ENCODE measurements around the gene STX10. TPM values are rescaled to one million over a fixed set of nuclear protein-coding genes. Genes with fewer than 3 reads are reported as not detected.

STX10 gene
- total RNA-seq, 4 donors from 2014 or later, result 58.6 to 145 (median 86.6) TPM

- DNase-seq (ENCODE audit: low spot score in 2 of 2), result no peak
- Histone ChIP-seq H3K36me3 (no peaks in the 10 kb centered on the region), H3K27me3 (no peaks in the 10 kb centered on the region), H3K9me3 (no peaks in the 10 kb centered on the region), H3K4me3 (no peak overlapping the region), H3K4me1 (peaks cover 0 to 55% (median 34%) of the 10 kb centered on the region in 4 donors), H3K27ac (peak overlapping the region; percentile 82 to 99 (median 91))
- WGBS, 2 donors, result 72% methylated on average over 19 of the region's 19 CpGs
- TF ChIP-seq EP300 (IDR thresholded peaks at IDR 0.05), result no peak
These were observed 15.2 kb upstream of the STX10 start for GRCh38 chr19:13165162-13165997.

- 8 to 16% methylated on average over 17 to 19 of the region's 19 CpGs for WGBS, 2 donors
These were observed 14.4 kb upstream of the STX10 start for GRCh38 chr19:13164343-13165161.

GRCh38 chr19:13163609-13164342, 13.6 kb upstream of the STX10 start:
- Histone ChIP-seq H3K27ac (peak overlapping the region; percentile 82 to 99 (median 91)), H3K4me1 (peaks cover 0 to 55% (median 34%) of the 10 kb centered on the region in 4 donors), H3K36me3 (no peaks in the 10 kb centered on the region), H3K27me3 (no peaks in the 10 kb centered on the region), H3K4me3 (peak overlapping the region; percentile 14 to 51 (median 36)), H3K9me3 (no peaks in the 10 kb centered on the region)
- peak; percentile 47 to 62 for DNase-seq (ENCODE audit: low spot score in 2 of 2)
- TF ChIP-seq EP300 (IDR thresholded peaks at IDR 0.05) (peak in 1 of 2 donors; percentile 21), POLR2A (IDR thresholded peaks at IDR 0.05) (no peak)
- 5 to 7% methylated on average over 19 of the region's 20 CpGs for WGBS, 2 donors

More at GRCh38 chr19:13164343-13165161, 14.4 kb upstream of the STX10 start:
- Histone ChIP-seq H3K36me3 (no peaks in the 10 kb centered on the region), H3K27ac (peak overlapping the region; percentile 82 to 99 (median 91)), H3K4me3 (peak overlapping the region; percentile 14 to 51 (median 24)), H3K4me1 (peaks cover 0 to 55% (median 34%) of the 10 kb centered on the region in 4 donors), H3K9me3 (no peaks in the 10 kb centered on the region), H3K27me3 (no peaks in the 10 kb centered on the region)
- no peak for DNase-seq (ENCODE audit: low spot score in 2 of 2)
- TF ChIP-seq POLR2A (IDR thresholded peaks at IDR 0.05) (no peak), EP300 (IDR thresholded peaks at IDR 0.05) (peak in 1 of 2 donors; percentile 41)

- DNase-seq (ENCODE audit: low spot score in 2 of 2), result peak; percentile 91
- WGBS, 2 donors, result 2 to 4% methylated on average over 36 to 52 of the region's 58 CpGs
- Histone ChIP-seq H3K27me3 (no peaks in the 10 kb centered on the region), H3K4me3 (peak overlapping the region; percentile 14 to 51 (median 36)), H3K9me3 (no peaks in the 10 kb centered on the region), H3K36me3 (no peaks in the 10 kb centered on the region), H3K4me1 (peaks cover 0 to 50% (median 32%) of the 10 kb centered on the region in 4 donors), H3K27ac (peak overlapping the region; percentile 82 to 99 (median 91))
- no peak for TF ChIP-seq CTCF (IDR thresholded peaks at IDR 0.05)
- TF ChIP-seq POLR2A (IDR thresholded peaks at IDR 0.05), result peak; percentile 58 to 64
- peak; percentile 86 to 87 for TF ChIP-seq EP300 (IDR thresholded peaks at IDR 0.05)
These were observed 12.8 kb upstream of the STX10 start for GRCh38 chr19:13162724-13163608.

GRCh38 chr19:13160557-13160956, 10.4 kb upstream of the STX10 start:
- no peak for DNase-seq (ENCODE audit: low spot score in 2 of 2)
- H3K4me1 ChIP-seq, result peaks cover 0 to 55% (median 31%) of the 10 kb centered on the region in 4 donors
- no peak overlapping the region for H3K4me3 ChIP-seq
- no peaks in the 10 kb centered on the region for H3K36me3 ChIP-seq
- 89 to 95% methylated on average over 1 of the region's 1 CpG for WGBS, 2 donors
- TF ChIP-seq POLR2A (IDR thresholded peaks at IDR 0.05), result no peak
- no peak for TF ChIP-seq EP300 (IDR thresholded peaks at IDR 0.05)
- TF ChIP-seq CTCF (IDR thresholded peaks at IDR 0.05), result no peak
- H3K9me3 ChIP-seq, result no peaks in the 10 kb centered on the region
- no peak overlapping the region for H3K27ac ChIP-seq
- H3K27me3 ChIP-seq, result no peaks in the 10 kb centered on the region

Data from tibial nerve (tissue), 4 donors.